H54 (cell line): Measurements from ENCODE around the gene NEMP1.
"Not testable (repeated sequence)": the region's sequence is repeated elsewhere in the genome, so short reads cannot be mapped to it uniquely, and the experiment has no call there.

ENCODE experiments used
- DNase-seq: peaks from one replicate; pipeline ENCODE4 v3.0.0; 2011; ENCODE audit warnings: low spot score, mixed read lengths; ENCODE audit not compliant: insufficient read length
- FAIRE-seq: peaks from 3 replicates; lab custom pipeline; 2011; peaks lifted over from hg19 to GRCh38; lab: Jason Lieb, UNC
- POLR2A ChIP-seq: IDR thresholded peaks from 2 replicates; pipeline ENCODE4 v1.6.1; 2011; ENCODE audit warnings: low read depth, mild to moderate bottlenecking, low read length

The NEMP1 gene

DNA sequence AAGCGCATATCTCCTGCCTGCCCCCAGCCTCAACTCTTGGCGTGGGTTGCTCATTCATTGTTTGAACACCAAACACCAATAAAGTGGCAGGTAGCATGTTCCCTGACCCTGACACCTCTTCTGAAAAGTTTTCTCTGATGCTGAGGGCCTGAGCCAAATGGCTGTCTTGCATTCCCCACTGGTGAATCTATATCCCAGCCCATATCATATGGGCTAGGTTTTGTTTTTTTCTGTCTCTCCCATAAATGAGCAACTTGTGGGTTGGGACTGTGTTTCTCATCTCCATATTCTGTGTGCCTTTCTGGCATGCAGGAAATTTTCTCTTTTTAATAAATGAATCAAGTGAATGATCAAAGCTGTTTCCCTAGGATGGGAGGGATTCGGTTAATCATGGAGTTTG is 33.7 kb downstream of the NEMP1 start:
- DNase-seq (no peak), FAIRE-seq (no peak)
- no peak for TF ChIP-seq POLR2A

DNA sequence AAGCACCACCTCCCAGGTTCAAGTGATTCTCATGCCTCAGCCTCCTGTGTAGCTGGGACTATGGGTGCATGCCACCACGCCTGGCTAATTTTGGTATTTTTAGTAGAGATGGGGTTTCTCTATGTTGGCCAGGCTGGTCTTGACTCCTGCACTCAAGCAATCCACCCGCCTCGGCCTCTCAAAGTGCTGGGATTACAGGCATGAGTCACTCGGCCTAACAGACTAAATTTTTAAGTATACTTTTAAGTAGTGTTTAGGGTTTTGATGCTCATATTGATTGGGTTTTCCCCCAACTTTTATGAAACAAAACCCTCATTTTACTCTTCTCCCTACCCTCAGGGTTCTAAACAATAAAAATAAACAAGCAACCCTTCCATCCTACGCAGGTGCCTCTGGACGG is 34.1 kb downstream of the NEMP1 start:
- DNase-seq, result no peak
- no peak for TF ChIP-seq POLR2A
- no peak for FAIRE-seq

GRCh38 chr12:57042695-57043094 is 35.9 kb downstream of the NEMP1 start:
- TF ChIP-seq POLR2A, result no peak
- no peak for DNase-seq
- FAIRE-seq, result no peak

DNA sequence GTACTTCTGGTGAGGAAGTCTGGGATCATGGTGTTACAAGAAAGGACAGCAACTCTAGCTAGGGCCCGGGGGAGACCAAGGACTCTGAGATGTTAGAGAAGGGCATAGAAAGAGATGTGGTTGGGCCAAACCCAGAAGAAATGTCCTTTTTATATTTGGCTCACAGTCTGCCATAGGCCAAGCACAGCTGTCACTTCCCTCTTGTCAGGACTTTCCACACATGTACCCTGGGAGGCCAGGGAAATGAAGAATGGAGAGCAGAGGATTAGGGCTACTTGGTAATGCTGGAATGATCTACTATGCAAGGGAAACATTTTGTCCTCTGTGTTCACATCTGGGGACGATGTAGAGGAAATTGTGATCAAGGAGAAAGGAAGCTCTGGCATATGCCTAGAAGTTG is 37.8 kb downstream of the NEMP1 start:
- FAIRE-seq (no peak), DNase-seq (no peak)
- TF ChIP-seq POLR2A, result no peak

GRCh38 chr12:57040211-57040610 is 38.4 kb downstream of the NEMP1 start:
- FAIRE-seq (no peak), DNase-seq (no peak)

GRCh38 chr12:57039016-57039798 is 39.4 kb downstream of the NEMP1 start:
- FAIRE-seq (no peak), DNase-seq (no peak)

More at GRCh38 chr12:57040211-57040610, 38.4 kb downstream of the NEMP1 start:
- no peak for TF ChIP-seq POLR2A

GRCh38 chr12:57037264-57037663 is 41.3 kb downstream of the NEMP1 start:
- no peak for FAIRE-seq
- TF ChIP-seq POLR2A, result no peak
- DNase-seq, result no peak

More at GRCh38 chr12:57039016-57039798, 39.4 kb downstream of the NEMP1 start:
- no peak for TF ChIP-seq POLR2A

DNA sequence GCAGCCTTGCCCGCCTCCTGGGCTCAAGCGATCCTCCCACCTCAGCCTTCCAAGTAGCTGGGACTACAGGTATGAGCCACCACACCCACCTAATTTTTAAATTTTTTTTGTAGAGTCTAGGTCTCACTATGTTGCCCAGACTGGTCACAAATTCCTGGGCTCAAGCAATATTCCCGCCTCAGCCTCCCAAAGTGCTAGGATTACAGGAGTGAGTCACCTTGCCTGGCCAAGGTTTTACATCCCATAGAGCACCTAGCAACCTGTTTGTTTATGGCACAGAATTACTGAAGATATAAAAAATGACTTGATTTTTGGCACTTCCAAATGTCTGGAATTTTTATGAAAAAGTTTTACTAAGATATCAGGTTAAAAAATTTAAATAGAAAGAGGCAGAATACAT is 45.2 kb downstream of the NEMP1 start:
- TF ChIP-seq POLR2A, result no peak
- DNase-seq (no peak), FAIRE-seq (no peak)

DNA sequence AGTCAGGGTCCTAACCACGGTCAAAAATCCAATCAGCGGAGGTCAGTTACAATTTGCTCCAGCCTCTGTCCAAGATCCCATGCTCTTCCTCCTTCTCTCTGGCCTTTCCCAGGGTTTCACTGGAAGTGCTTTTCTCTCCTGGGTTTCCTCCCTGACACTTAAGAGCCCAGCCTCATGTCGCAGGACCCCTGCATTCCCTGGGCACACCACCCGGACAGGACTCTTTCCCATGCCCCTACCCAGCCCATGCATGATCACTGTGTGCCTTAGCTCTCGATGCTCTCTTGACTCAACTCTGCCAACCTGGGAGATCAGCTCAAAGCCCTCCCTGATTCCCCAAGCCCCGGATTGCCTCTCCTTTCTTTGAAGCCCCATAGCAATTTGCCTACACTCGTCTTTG is 46.8 kb downstream of the NEMP1 start:
- no peak for TF ChIP-seq POLR2A
- DNase-seq (no peak), FAIRE-seq (no peak)

DNA sequence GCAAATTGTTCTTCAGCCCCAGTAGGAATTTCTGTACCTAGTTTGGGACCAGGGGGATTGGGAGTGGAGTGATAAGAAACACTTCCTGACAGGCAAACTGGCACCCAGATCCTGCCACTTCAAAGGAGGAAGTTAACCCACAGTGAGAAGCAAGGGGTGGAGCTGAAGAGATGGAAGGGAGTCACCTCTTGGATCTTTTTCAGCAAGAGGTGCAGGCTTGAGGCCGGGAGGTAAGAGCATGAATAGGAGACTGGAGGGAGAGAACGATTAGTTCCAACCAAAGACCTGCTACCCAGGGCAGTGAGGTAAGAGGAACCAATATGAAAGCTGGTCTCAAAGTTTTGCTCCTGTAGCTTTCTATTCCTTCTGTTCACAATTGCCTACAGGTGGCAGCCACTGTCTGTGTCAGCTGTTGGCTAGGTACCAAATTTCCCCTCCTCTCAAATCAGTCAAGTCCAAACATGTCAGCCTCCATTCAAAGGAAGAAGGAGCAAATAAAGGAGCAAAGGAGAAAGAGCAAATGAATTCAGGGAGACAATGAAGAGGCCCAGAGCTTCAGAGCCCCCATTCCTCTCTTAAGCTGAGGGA is 47.4 kb downstream of the NEMP1 start:
- TF ChIP-seq POLR2A, result no peak
- FAIRE-seq, result no peak
- DNase-seq, result no peak

GRCh38 chr12:57029457-57029856 is 49.1 kb downstream of the NEMP1 start:
- TF ChIP-seq POLR2A, result no peak
- DNase-seq, result no peak
- FAIRE-seq, result no peak

- FAIRE-seq (no peak), DNase-seq (no peak)
- no peak for TF ChIP-seq POLR2A
Measured at GRCh38 chr12:57027805-57028153, 50.8 kb downstream of the NEMP1 start.

DNA sequence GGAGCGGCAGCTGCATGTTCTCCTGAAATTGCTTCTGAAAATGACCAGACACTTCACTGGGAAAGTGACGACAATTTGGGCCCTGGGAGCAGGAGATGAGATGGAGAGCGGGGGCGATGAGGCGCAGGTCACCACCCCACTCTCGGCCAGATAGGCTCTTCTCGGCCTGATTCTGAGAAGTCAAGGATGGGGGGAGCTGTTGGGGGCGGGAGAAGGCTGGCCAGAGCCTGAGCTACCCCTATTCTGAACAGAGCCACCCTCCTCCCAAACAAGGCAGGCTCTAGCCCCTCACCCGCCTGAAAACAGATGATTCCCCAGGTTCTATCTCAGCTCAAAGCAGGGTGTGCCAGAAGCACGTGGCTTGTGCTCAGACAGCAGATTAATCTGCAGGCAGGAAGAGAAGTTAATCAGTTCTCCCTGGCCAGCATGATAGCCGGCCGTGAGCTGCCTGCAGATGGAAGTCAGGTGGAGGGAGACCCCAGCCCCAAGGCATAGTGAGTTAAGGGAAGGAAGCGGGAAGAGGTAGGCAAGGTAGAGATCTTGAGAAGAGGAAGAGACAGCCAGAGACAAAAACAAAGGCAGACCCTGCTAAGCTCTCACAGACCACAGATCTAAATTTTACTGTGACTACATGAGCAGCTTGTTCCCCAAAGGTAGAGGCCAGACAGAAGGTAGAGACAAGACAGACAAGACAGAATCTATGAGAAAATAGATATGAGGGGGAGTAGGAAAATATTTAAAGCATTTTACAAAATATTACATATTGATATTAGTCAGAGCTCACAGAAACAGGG is 51.4 kb downstream of the NEMP1 start:
- FAIRE-seq, result no peak
- no peak for TF ChIP-seq POLR2A

DNA sequence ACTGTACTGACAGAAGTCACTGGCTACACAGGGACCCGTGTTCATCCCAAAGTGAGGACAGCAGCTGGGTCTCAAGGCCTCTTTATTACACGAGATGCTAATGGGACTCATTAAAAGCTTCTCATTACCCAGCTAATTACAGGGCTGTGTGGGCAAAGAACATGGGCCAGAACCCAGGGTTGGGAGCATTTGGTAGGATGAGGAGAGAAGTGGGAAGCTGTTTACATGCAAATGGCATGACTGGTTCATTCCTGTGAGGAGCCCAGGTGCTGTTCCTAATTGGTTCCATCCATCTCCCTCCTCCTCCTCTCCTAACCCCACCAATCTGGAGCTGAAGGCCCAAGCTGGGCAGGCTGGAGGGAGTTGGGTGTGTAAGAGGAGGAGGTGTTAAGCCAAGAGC is 53.4 kb downstream of the NEMP1 start:
- no peak for FAIRE-seq
- no peak for TF ChIP-seq POLR2A
- DNase-seq, result no peak

More for the DNA sequence above, 51.4 kb downstream of the NEMP1 start:
- no peak for DNase-seq

DNA sequence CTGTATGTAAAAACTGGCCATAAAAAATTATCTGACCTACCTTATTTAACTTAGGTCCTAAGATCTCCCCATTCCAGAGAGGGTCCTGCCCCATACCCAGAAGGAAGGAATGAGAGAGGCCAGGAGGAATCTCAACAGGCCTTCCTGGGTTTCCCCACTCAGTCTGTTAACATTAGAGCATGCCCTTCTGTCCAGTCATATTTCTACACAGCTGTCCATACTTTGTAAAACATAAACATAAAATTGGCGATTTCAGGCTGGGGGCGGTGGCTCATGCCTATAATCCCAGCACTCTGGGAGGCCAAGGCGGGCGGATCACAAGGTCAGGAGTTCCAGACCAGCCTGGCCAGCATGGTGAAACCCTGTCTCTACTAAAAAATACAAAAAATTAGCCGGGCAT is 56.3 kb downstream of the NEMP1 start:
- not testable (repeated sequence) for FAIRE-seq, DNase-seq
